ENCODE data around the gene ZDHHC14.

- TF ChIP-seq, protein P1, sequence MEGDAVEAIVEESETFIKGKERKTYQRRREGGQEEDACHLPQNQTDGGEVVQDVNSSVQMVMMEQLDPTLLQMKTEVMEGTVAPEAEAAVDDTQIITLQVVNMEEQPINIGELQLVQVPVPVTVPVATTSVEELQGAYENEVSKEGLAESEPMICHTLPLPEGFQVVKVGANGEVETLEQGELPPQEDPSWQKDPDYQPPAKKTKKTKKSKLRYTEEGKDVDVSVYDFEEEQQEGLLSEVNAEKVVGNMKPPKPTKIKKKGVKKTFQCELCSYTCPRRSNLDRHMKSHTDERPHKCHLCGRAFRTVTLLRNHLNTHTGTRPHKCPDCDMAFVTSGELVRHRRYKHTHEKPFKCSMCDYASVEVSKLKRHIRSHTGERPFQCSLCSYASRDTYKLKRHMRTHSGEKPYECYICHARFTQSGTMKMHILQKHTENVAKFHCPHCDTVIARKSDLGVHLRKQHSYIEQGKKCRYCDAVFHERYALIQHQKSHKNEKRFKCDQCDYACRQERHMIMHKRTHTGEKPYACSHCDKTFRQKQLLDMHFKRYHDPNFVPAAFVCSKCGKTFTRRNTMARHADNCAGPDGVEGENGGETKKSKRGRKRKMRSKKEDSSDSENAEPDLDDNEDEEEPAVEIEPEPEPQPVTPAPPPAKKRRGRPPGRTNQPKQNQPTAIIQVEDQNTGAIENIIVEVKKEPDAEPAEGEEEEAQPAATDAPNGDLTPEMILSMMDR (IDR thresholded peaks at IDR 0.05): no peak
- TF ChIP-seq EP300 (IDR thresholded peaks at IDR 0.05) (no peak), POLR2A (IDR thresholded peaks at IDR 0.05) (no peak)
Observed at GRCh38 chr6:157511682-157512381, 130.8 kb downstream of the ZDHHC14 start.
